Effector CD8-positive, alpha-beta T cell (primary cell): ENCODE measurements around the gene USP38.
"Not testable (repeated sequence)": the region's sequence is repeated elsewhere in the genome, so short reads cannot be mapped to it uniquely, and the experiment has no call there.

Source experiments
- DNase-seq: peaks from one replicate; lab custom pipeline; 2025; lab: John Stamatoyannopoulos, UW

USP38 gene

GRCh38 chr4:143203577-143203976 is 18.9 kb downstream of the USP38 start:
- DNase-seq: no peak

GRCh38 chr4:143207555-143207954 is 22.8 kb downstream of the USP38 start:
- no peak for DNase-seq

- DNase-seq: no peak
These were observed 27.8 kb downstream of the USP38 start for GRCh38 chr4:143212566-143212965.

- no peak for DNase-seq
These were observed 31.2 kb downstream of the USP38 start for GRCh38 chr4:143215873-143216272.

- DNase-seq: no peak
These were observed 39.5 kb downstream of the USP38 start for GRCh38 chr4:143224255-143224654.

- no peak for DNase-seq
These were observed 40.5 kb downstream of the USP38 start for GRCh38 chr4:143225167-143225566.

- no peak for DNase-seq
These were observed 46.0 kb downstream of the USP38 start for GRCh38 chr4:143230683-143231082.

GRCh38 chr4:143232277-143232676 is 47.6 kb downstream of the USP38 start:
- no peak for DNase-seq

GRCh38 chr4:143234153-143234552 is 49.4 kb downstream of the USP38 start:
- DNase-seq: no peak

- DNase-seq: not testable (repeated sequence)
These were observed 52.5 kb downstream of the USP38 start for GRCh38 chr4:143237195-143237594.

GRCh38 chr4:143240939-143241679 is 56.4 kb downstream of the USP38 start:
- no peak for DNase-seq

GRCh38 chr4:143241892-143242291 is 57.2 kb downstream of the USP38 start:
- DNase-seq: no peak

GRCh38 chr4:143243041-143243440 is 58.3 kb downstream of the USP38 start:
- DNase-seq: no peak

GRCh38 chr4:143246977-143247376 is 62.3 kb downstream of the USP38 start:
- DNase-seq: no peak

GRCh38 chr4:143247866-143248265 is 63.1 kb downstream of the USP38 start:
- DNase-seq: no peak

GRCh38 chr4:143248827-143249226 is 64.1 kb downstream of the USP38 start:
- DNase-seq: no peak

- no peak for DNase-seq
These were observed 65.9 kb downstream of the USP38 start for GRCh38 chr4:143250617-143251016.

- DNase-seq: no peak
These were observed 66.6 kb downstream of the USP38 start for GRCh38 chr4:143251348-143251747.

GRCh38 chr4:143251779-143252178 is 67.1 kb downstream of the USP38 start:
- no peak for DNase-seq

- no peak for DNase-seq
These were observed 67.8 kb downstream of the USP38 start for GRCh38 chr4:143252478-143252877.

GRCh38 chr4:143253166-143253565 is 68.4 kb downstream of the USP38 start:
- DNase-seq: no peak

GRCh38 chr4:143254491-143255226 is 69.9 kb downstream of the USP38 start:
- DNase-seq: no peak

- no peak for DNase-seq
These were observed 71.7 kb downstream of the USP38 start for GRCh38 chr4:143256456-143256855.
